ENCODE measurements around the gene CRELD2.

Gene CRELD2

GRCh38 chr22:49933236-49934159 is 15.1 kb downstream of the CRELD2 start:
- DNase-seq: no peak

GRCh38 chr22:49934160-49934890 is 15.9 kb downstream of the CRELD2 start:
- peak in 3 of 5 experiments; percentile 27 to 41 (median 30) for DNase-seq

- DNase-seq: peak; percentile 65 to 91 (median 77)
Measured at GRCh38 chr22:49934891-49935557, 16.6 kb downstream of the CRELD2 start.

- no peak for DNase-seq
Measured at GRCh38 chr22:49935561-49935960, 17.1 kb downstream of the CRELD2 start.

GRCh38 chr22:49936018-49936972 is 17.9 kb downstream of the CRELD2 start:
- DNase-seq: peak; percentile 86 to 93 (median 89)

- DNase-seq: no peak
Measured at GRCh38 chr22:49936973-49937757, 18.7 kb downstream of the CRELD2 start.

- no peak for DNase-seq
Measured at GRCh38 chr22:49937758-49938564, 19.5 kb downstream of the CRELD2 start.

- no peak for DNase-seq
Measured at GRCh38 chr22:49938565-49939136, 20.2 kb downstream of the CRELD2 start.

GRCh38 chr22:49941507-49942316 is 23.3 kb downstream of the CRELD2 start:
- no peak for DNase-seq

- no peak for DNase-seq
Measured at GRCh38 chr22:49942565-49943404, 24.4 kb downstream of the CRELD2 start.

- no peak for DNase-seq
Measured at GRCh38 chr22:49943405-49943765, 25.0 kb downstream of the CRELD2 start.

- no peak for DNase-seq
Measured at GRCh38 chr22:49943771-49944398, 25.5 kb downstream of the CRELD2 start.

- no peak for DNase-seq
Measured at GRCh38 chr22:49944399-49944891, 26.0 kb downstream of the CRELD2 start.

GRCh38 chr22:49945042-49945794 is 26.8 kb downstream of the CRELD2 start:
- peak in 3 of 5 experiments; percentile 54 to 90 (median 60) for DNase-seq

GRCh38 chr22:49946612-49947295 is 28.3 kb downstream of the CRELD2 start:
- no peak for DNase-seq

GRCh38 chr22:49947296-49947622 is 28.8 kb downstream of the CRELD2 start:
- no peak for DNase-seq

Data from T-helper 2 cell (primary cell).